A549 (cell line): Measurements from ENCODE around the gene KRT79. TPM values are rescaled to one million over a fixed set of nuclear protein-coding genes. Genes with fewer than 3 reads are reported as not detected.

Experiments used
- ATAC-seq, 2 experiments: fragments of 200-7000 bp in 1 of 2; fragments of >200 bp in 1 of 2; cut with Nextera tagmentation in 1 of 2; cut with Tn5 transposase in 1 of 2; 3 replicates each; pipeline versions ENCODE4 v1.8.0 to v1.9.1; 2018 to 2020; ENCODE audit warnings: mild to moderate bottlenecking in 1 of 2, moderate library complexity in 1 of 2
- CTCF ChIA-PET: fragments of 300-600 bp; sonication (Branson Sonifier 250); formaldehyde crosslinking; extraction: SDS; loops from one replicate; lab custom pipeline; 2021; ENCODE audit warnings: antibody characterized with exemption, inconsistent platforms; lab: Yijun Ruan, JAX
- POLR2A ChIA-PET: fragments of 350-600 bp; formaldehyde crosslinking; extraction: SDS; loops from one replicate; lab custom pipeline; 2021; ENCODE audit warnings: antibody characterized with exemption, inconsistent platforms; lab: Yijun Ruan, JAX
- DNase-seq, 2 experiments: peaks; one replicate each; pipeline versions ENCODE4 v3.0.0 to v3.0.0-alpha.2; 2011 to 2016; ENCODE audit warnings: low read depth in 1 of 2, low spot score in 1 of 2
- FAIRE-seq: peaks from 2 replicates; lab custom pipeline; 2011; peaks lifted over from hg19 to GRCh38; lab: Jason Lieb, UNC
- H3K27ac ChIP-seq, 2 experiments: fragments of >200 bp; sonication (Bioruptor Twin); formaldehyde crosslinking; 3 replicates each; pipeline ENCODE4 v1.5.1; 2016 to 2017
- H3K4me1 ChIP-seq: fragments of >200 bp; sonication (Bioruptor Twin); formaldehyde crosslinking; 3 replicates; pipeline ENCODE4 v1.6.1; 2016
- H3K4me2 ChIP-seq: fragments of >200 bp; sonication (Bioruptor Twin); formaldehyde crosslinking; 3 replicates; pipeline ENCODE4 v1.6.1; 2016
- H3K4me3 ChIP-seq: fragments of >200 bp; sonication (Bioruptor Twin); formaldehyde crosslinking; 3 replicates; pipeline ENCODE4 v1.5.1; 2016
- H3K9me3 ChIP-seq: fragments of >200 bp; sonication (Bioruptor Twin); formaldehyde crosslinking; 3 replicates; pipeline ENCODE4 v1.6.1; 2016
- CBX2 ChIP-seq: fragments of 200-600 bp; sonication (generic); IDR thresholded peaks from 2 replicates; pipeline ENCODE4 v1.6.1; 2016; ENCODE audit warnings: low read depth, mild to moderate bottlenecking, borderline replicate concordance
- CBX8 ChIP-seq: fragments of 200-600 bp; sonication (generic); IDR thresholded peaks from 2 replicates; pipeline ENCODE4 v1.6.1; 2016
- CHD2 ChIP-seq: fragments of 150-350 bp; IDR thresholded peaks from 2 replicates; pipeline ENCODE4 v1.6.1; 2014; ENCODE audit warnings: low read length; ENCODE audit not compliant: partially characterized antibody
- EHF ChIP-seq: fragments of 250-450 bp; sonication (Bioruptor Pico); IDR thresholded peaks from 2 replicates; pipeline ENCODE4 v1.5.0; 2020; ENCODE audit warnings: mild to moderate bottlenecking
- ESRRA ChIP-seq: fragments of 150-350 bp; IDR thresholded peaks from 2 replicates; pipeline ENCODE4 v1.6.1; 2014; ENCODE audit warnings: mild to moderate bottlenecking, low read length, borderline replicate concordance
- FOXS1 ChIP-seq: fragments of 250-450 bp; sonication (Bioruptor Pico); IDR thresholded peaks from 2 replicates; pipeline ENCODE4 v1.5.0; 2020; ENCODE audit warnings: mild to moderate bottlenecking, moderate library complexity
- GATA3 ChIP-seq: IDR thresholded peaks from 2 replicates; pipeline ENCODE4 v1.6.1; 2012; ENCODE audit warnings: borderline replicate concordance
- HDAC2 ChIP-seq: fragments of 200-600 bp; sonication (generic); IDR thresholded peaks from 2 replicates; pipeline ENCODE4 v1.6.1; 2016
- HOXA7 ChIP-seq: fragments of 250-450 bp; sonication (Bioruptor Pico); IDR thresholded peaks from 2 replicates; pipeline ENCODE4 v1.5.0; 2020; ENCODE audit warnings: mild to moderate bottlenecking, moderate library complexity
- MAFK ChIP-seq: fragments of 450-650 bp; IDR thresholded peaks from 2 replicates; pipeline ENCODE4 v1.6.1; 2014; ENCODE audit not compliant: partially characterized antibody
- NR3C1 ChIP-seq: fragments of >200 bp; sonication (Bioruptor Twin); formaldehyde crosslinking; IDR thresholded peaks from 3 replicates; pipeline ENCODE4 v1.6.1; 2017
- POLR2A ChIP-seq: IDR thresholded peaks from 2 replicates; pipeline ENCODE4 v1.6.1; 2012; ENCODE audit warnings: mild to moderate bottlenecking, low read length
- POLR2AphosphoS2 ChIP-seq: conservative IDR thresholded peaks from 2 replicates; pipeline ENCODE4 v1.6.1; 2012; ENCODE audit warnings: low read length, improper control_type of control experiment, inconsistent platforms
- RARB ChIP-seq: fragments of 250-450 bp; sonication (Bioruptor Pico); IDR thresholded peaks from 2 replicates; pipeline ENCODE4 v1.8.0; 2021; ENCODE audit warnings: mild to moderate bottlenecking, moderate library complexity
- SREBF2 ChIP-seq: fragments of 450-650 bp; IDR thresholded peaks from 2 replicates; pipeline ENCODE4 v1.6.1; 2014; ENCODE audit warnings: mild to moderate bottlenecking, moderate library complexity
- ZC3H11A ChIP-seq: fragments of 450-650 bp; IDR thresholded peaks from 2 replicates; pipeline ENCODE4 v1.6.1; 2014; ENCODE audit warnings: antibody characterized with exemption, mild to moderate bottlenecking
- ZFP36 ChIP-seq: fragments of 450-650 bp; IDR thresholded peaks from 2 replicates; pipeline ENCODE4 v1.6.1; 2014; ENCODE audit warnings: borderline replicate concordance; ENCODE audit not compliant: partially characterized antibody
- WGBS: methylation state at CpG from one replicate; pipeline ENCODE4 v1.1.6; 2017; ENCODE audit errors: missing lambda C conversion rate; 5-methylcytosine and 5-hydroxymethylcytosine counted together
- polyA plus RNA-seq, 4 experiments: library from polyadenylated mRNA; depleted of rRNA in 3 of 4; stranded (reverse); fragments of >200 nt; fragmentation: RNase III in 1 of 4; extraction: RNeasy Plus Mini Kit Qiagen cat#74134 plus additional on column Dnase treatment in 1 of 4; gene quantifications; 2 replicates in 3 of 4; 3 replicates in 1 of 4; pipeline ENCODE4 v1.2.3, GENCODE V29; 2011 to 2017
- TF ChIP-seq, protein P1 (sequence below): fragments of >200 bp; sonication (Bioruptor Twin); formaldehyde crosslinking; IDR thresholded peaks from 2 replicates; pipeline ENCODE4 v1.6.1; 2016
- TF ChIP-seq, protein P2 (sequence below): fragments of >200 bp; sonication (Bioruptor Twin); formaldehyde crosslinking; IDR thresholded peaks from 3 replicates; pipeline ENCODE4 v1.5.1; 2016
- TF ChIP-seq, protein P3 (sequence below): fragments of 200-600 bp; sonication (generic); IDR thresholded peaks from 2 replicates; pipeline ENCODE4 v1.6.1; 2016; ENCODE audit warnings: antibody characterized with exemption, mild to moderate bottlenecking, moderate library complexity
- TF ChIP-seq, protein P4 (sequence below): IDR thresholded peaks from 2 replicates; pipeline ENCODE4 v1.6.1; 2012

Gene KRT79
- polyA plus RNA-seq, 2 of the 4 experiments (the other 2 are of a cell fraction), result 0.05 TPM; not detected in 1

DNA sequence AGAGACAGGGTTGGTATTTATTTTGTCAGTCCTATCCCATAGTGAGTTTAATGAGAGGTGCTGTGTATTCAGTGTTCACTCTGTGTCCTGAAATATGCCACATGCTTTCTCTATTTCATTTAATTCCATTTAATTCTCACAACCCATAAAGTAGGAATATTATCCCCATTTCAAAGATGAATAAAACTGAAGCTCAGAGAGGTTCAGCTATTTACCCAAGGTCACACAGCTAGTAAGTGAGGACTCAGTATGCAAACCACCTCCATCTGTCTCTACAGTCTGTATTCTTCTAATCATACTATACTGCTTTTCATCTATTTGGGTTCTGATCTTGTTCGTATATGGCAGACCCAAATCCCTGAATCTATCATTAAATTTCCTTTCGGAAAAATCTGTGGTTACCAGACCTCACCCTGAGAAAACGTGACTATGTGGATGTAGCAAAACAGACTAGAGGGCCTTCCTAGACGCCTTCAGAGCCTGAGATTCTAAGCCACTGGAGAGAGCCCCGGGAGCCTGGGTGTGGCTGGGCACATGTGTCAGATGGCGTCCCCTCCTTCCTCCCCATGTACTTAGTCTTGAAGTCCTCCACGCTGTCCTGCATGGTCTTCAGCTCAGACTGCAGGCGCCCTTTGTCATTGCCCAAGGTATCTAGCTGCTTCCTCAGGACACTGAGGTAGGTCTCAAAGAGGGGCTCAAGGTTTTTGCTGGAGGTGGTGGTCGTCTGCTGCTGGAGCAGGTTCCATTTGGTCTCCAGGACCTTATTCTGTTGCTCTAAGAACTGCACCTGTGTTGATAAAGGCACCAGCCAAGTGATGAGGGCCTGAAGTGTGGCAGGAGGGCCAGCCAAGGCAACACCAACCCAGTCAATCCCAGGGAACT lies 22.7 kb downstream of the KRT79 start:
- H3K27ac ChIP-seq, result no peak overlapping the region
- peaks cover 16% of the 10 kb centered on the region for H3K4me1 ChIP-seq
- no peak for FAIRE-seq
- ATAC-seq, result no peak
- no peak overlapping the region for H3K4me2 ChIP-seq
- ChIA-PET CTCF (interaction anchor here (0.6 to 1.2 kb wide), 2 partner anchors 11 to 27 kb away, joined by 3 read pairs; no protein-coding TSS in a partner anchor), POLR2A (no interaction called here)
- no peaks in the 10 kb centered on the region for H3K9me3 ChIP-seq
- DNase-seq, result no peak
- WGBS, result 86% methylated on average over 9 of the region's 9 CpGs
- TF ChIP-seq, protein P1, sequence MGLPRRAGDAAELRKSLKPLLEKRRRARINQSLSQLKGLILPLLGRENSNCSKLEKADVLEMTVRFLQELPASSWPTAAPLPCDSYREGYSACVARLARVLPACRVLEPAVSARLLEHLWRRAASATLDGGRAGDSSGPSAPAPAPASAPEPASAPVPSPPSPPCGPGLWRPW, result no peak
- TF ChIP-seq SREBF2 (no peak), POLR2AphosphoS2 (no peak), ZFP36 (no peak), CHD2 (no peak), HDAC2 (no peak), ZC3H11A (no peak), ESRRA (no peak), EHF (no peak), MAFK (no peak)
- TF ChIP-seq, protein P2, sequence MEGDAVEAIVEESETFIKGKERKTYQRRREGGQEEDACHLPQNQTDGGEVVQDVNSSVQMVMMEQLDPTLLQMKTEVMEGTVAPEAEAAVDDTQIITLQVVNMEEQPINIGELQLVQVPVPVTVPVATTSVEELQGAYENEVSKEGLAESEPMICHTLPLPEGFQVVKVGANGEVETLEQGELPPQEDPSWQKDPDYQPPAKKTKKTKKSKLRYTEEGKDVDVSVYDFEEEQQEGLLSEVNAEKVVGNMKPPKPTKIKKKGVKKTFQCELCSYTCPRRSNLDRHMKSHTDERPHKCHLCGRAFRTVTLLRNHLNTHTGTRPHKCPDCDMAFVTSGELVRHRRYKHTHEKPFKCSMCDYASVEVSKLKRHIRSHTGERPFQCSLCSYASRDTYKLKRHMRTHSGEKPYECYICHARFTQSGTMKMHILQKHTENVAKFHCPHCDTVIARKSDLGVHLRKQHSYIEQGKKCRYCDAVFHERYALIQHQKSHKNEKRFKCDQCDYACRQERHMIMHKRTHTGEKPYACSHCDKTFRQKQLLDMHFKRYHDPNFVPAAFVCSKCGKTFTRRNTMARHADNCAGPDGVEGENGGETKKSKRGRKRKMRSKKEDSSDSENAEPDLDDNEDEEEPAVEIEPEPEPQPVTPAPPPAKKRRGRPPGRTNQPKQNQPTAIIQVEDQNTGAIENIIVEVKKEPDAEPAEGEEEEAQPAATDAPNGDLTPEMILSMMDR, result no peak
- H3K4me3 ChIP-seq, result no peak overlapping the region

DNA sequence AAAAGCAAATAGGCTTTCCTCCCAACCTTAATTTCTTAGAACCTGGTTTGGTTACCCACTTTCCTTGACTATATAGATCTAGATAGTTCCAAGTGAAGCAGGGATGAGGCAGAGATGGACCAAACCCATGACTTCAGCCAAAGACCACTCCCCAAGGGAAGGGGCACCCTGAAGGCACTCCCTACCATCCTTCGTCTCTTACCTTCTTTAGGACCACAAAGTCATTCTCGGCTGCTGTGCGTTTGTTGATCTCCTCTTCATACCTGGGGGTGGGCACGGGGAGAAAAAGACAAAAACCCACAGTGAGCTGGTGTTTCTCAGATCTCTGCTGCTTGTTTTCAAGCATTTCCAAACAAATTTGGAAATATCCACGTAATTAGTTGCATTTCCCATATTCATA lies 23.6 kb downstream of the KRT79 start:
- H3K4me1 ChIP-seq, result peaks cover 16% of the 10 kb centered on the region
- TF ChIP-seq CBX8 (no peak), CBX2 (no peak), FOXS1 (no peak), RARB (CRISPR knock-in tag) (no peak), GATA3 (no peak), HOXA7 (no peak), NR3C1 (no peak), POLR2A (no peak)
- TF ChIP-seq, protein P3, sequence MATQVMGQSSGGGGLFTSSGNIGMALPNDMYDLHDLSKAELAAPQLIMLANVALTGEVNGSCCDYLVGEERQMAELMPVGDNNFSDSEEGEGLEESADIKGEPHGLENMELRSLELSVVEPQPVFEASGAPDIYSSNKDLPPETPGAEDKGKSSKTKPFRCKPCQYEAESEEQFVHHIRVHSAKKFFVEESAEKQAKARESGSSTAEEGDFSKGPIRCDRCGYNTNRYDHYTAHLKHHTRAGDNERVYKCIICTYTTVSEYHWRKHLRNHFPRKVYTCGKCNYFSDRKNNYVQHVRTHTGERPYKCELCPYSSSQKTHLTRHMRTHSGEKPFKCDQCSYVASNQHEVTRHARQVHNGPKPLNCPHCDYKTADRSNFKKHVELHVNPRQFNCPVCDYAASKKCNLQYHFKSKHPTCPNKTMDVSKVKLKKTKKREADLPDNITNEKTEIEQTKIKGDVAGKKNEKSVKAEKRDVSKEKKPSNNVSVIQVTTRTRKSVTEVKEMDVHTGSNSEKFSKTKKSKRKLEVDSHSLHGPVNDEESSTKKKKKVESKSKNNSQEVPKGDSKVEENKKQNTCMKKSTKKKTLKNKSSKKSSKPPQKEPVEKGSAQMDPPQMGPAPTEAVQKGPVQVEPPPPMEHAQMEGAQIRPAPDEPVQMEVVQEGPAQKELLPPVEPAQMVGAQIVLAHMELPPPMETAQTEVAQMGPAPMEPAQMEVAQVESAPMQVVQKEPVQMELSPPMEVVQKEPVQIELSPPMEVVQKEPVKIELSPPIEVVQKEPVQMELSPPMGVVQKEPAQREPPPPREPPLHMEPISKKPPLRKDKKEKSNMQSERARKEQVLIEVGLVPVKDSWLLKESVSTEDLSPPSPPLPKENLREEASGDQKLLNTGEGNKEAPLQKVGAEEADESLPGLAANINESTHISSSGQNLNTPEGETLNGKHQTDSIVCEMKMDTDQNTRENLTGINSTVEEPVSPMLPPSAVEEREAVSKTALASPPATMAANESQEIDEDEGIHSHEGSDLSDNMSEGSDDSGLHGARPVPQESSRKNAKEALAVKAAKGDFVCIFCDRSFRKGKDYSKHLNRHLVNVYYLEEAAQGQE, result no peak
- TF ChIP-seq, protein P4, sequence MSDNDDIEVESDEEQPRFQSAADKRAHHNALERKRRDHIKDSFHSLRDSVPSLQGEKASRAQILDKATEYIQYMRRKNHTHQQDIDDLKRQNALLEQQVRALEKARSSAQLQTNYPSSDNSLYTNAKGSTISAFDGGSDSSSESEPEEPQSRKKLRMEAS, result no peak
- FAIRE-seq, result no peak
- no peak overlapping the region for H3K4me2 ChIP-seq
- DNase-seq, result no peak
- no peak overlapping the region for H3K27ac ChIP-seq
- ChIA-PET CTCF (no interaction called here), POLR2A (no interaction called here)
- H3K9me3 ChIP-seq, result no peaks in the 10 kb centered on the region
- H3K4me3 ChIP-seq, result no peak overlapping the region
- no peak for ATAC-seq
- 68% methylated on average over 5 of the region's 5 CpGs for WGBS
